GM10266 (cell line): ENCODE data around the gene FKBP1B.
A peak's percentile ranks its signal among the peaks of the same experiment; 100 is the strongest.
"Not testable (repeated sequence)": the region's sequence is repeated elsewhere in the genome, so short reads cannot be mapped to it uniquely, and the experiment has no call there.

Experiments
- DNase-seq: peaks from one replicate; pipeline ENCODE4 v3.0.0; 2012; ENCODE audit errors: extremely low spot score
- TF ChIP-seq, protein P1 (sequence below): IDR thresholded peaks from 2 replicates; pipeline ENCODE4 v1.5.1; 2012; ENCODE audit warnings: mild to moderate bottlenecking, low read depth; ENCODE audit not compliant: control insufficient read depth, insufficient read depth; ENCODE audit errors: missing control alignments

Gene FKBP1B

DNA sequence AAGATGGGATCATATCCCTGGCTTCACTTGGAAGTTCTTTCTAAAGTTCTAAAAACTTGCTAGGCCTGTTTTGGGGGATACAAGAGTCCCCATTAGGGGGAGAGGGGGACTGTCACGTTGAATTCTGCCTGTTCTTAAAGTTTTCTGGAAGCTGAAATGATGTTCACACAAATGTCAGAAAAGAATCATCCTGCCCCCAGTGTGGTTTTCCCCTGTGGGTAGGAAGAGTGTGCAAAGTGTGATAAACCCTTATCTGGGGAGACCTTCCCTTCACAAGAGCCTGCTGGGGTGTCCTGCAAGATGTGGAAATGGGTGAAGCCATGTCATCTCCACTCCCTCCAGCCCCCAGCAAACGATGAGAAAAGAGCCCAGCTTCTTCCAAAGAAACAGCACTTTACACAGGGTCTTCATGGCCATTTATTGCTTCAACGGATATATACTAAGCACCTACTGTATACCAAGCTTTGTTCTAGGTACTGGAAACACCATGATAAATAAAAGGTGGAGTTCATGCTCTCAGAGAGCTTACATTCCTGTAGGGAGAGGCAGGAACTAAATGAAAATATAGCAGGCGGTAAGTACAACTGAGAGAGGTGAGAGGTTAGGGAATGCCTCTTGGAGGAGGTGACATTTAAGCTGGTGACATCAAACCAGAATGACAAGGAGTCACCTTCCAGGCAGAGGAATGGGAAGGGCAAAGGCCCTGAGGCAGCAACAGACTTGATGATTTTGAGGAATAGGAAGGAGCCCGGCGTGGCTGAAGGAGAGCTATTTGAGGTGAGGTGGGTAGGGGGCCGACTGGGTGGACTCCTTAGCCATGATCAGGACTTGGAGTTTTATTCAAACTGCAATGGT lies 38.1 kb upstream of the FKBP1B start:
- DNase-seq: peak; percentile 35
- TF ChIP-seq, protein P1, sequence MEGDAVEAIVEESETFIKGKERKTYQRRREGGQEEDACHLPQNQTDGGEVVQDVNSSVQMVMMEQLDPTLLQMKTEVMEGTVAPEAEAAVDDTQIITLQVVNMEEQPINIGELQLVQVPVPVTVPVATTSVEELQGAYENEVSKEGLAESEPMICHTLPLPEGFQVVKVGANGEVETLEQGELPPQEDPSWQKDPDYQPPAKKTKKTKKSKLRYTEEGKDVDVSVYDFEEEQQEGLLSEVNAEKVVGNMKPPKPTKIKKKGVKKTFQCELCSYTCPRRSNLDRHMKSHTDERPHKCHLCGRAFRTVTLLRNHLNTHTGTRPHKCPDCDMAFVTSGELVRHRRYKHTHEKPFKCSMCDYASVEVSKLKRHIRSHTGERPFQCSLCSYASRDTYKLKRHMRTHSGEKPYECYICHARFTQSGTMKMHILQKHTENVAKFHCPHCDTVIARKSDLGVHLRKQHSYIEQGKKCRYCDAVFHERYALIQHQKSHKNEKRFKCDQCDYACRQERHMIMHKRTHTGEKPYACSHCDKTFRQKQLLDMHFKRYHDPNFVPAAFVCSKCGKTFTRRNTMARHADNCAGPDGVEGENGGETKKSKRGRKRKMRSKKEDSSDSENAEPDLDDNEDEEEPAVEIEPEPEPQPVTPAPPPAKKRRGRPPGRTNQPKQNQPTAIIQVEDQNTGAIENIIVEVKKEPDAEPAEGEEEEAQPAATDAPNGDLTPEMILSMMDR: no peak

DNA sequence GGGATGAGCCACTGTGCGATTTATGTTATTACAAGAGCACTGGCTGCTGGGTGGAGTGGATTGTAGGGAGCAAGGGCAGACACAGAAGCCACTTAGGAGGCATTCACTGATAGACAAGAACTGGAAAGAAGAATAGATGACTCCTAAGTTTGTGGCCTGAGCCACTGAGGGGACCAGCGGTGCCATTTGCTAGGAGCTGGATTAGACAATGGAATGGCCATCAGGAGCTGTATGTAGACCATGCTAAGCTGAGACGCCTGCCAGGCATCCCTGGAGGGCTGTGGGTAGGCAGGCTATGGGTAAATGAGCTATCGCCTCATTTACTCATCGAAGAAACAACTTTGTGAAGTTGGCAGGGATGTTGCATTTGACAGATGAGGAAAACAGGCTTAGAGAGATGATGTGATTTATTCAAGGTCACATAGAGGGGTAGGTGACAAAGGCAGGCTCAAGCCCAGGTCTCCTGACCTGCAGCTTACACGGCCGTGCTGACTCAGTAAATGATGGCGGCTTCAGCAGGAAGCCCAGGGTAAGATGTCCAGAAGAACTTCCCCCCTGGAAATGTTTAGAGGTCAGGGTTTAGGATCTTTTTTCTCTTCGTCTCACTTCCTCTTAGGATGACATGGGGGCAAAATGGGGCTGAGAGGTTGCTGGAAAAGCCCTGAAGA lies 36.9 kb upstream of the FKBP1B start:
- no peak for DNase-seq
- TF ChIP-seq, protein P1: no peak

DNA sequence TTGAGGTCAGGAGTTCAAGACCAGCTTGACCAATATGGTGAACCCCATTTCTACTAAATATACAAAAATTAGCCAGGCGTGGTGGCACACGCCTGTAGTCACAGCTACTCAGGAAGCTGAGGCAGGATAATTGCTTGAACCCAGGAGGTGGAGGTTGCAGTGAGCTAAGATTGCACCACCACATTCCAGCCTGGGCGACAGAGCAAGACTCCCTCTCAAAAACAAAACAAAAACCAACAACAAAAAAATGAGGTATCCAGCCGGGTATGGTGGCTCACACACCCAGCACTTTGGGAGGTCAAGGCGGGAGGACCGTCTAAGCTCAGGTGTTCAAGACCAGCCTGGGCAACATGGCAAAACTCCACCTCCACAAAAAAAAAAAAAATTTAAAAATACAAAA lies 34.6 kb upstream of the FKBP1B start:
- not testable (repeated sequence) for DNase-seq

DNA sequence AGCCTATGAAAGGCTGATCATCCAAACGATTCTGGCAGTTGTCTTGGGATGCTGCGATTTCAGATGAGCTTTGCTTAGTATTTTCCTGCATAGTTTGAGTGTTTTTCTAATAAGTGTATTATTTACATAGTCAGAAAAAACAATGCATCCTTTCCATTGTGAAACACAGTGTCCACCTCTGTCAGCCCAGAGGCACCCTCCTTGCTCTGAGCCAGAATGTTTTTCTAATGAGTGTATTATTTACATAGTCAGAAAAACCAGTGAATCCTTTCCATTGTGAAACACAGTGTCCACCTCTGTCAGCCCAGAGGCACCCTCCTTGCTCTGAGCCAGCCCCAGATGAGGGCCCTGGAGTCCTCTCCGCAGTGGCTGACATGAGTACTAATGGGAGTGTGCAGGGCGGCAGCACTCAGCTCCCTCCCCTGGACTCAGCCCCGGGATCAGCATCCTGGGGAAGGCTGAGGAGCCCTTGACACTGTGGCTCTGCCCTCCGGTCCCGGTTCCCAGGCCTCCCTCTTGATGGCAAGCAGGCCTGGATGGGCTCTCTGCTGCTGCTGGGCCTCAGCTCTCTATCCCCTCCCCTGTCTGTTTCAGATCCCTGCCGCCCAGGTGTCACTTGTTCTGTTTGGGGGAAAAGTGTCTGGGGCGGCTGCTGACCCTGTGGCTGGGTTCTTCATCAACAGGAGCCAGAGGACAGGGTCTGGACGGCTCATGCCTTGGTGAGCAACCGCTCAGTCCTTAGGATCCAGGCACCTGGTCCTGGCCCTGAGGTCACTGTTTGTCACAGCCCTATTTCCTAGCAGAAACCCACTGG lies 33.8 kb upstream of the FKBP1B start:
- TF ChIP-seq, protein P1: no peak
- DNase-seq: no peak

DNA sequence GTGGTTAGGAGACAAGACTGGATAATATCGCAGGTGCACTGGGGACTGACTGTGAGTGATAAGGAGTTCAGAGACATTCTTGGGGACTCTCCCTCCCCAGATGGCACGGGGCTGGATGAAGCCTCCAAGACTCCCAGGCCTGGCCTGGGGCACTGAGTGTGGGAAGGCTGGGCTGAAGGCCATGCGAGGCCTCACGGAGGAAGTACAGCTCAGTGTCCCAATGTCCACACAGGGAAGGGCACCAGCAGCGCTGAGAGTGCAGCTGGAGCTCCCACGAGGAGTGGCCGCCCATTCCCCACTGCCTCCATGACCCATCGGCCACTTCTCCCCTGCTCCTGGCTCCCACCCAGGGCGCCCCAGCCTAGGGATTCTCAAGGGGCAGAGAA lies 33.2 kb upstream of the FKBP1B start:
- TF ChIP-seq, protein P1: no peak
- DNase-seq: no peak

DNA sequence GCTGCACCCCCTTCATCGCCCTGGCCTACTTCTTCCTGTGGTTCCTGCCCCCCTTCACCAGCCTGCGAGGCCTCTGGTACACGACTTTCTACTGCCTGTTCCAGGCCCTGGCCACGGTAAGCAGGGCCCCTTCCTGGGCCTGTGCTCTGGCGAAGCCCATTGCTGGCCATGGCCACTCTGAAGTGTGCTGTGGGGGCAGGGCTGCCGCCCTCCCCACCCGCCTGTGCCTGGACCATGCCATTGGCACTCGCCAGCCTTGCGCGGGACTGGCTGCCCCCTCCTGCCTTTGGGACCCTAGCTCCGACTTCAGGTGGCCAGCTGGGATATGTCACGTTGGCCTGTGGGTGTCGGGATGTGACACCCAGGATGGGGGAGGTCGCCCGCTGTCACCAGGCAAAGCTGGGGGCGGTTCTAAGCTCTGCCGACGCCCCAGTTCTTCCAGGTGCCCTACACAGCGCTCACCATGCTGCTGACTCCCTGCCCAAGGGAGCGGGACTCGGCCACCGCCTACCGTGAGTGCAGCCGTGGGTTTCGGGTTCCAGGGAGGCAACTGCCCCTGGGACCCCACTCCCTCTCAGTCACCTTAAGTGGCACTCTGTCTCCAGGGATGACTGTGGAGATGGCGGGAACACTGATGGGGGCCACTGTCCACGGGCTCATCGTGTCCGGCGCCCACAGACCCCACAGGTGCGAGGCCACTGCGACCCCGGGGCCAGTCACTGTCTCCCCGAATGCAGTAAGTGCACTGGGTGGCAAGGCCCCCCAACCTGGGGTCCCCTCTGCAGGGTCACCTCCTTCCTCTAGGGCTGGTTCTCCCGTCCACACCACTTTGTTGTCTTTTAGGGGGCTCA lies 32.5 kb upstream of the FKBP1B start:
- TF ChIP-seq, protein P1: no peak
- no peak for DNase-seq

DNA sequence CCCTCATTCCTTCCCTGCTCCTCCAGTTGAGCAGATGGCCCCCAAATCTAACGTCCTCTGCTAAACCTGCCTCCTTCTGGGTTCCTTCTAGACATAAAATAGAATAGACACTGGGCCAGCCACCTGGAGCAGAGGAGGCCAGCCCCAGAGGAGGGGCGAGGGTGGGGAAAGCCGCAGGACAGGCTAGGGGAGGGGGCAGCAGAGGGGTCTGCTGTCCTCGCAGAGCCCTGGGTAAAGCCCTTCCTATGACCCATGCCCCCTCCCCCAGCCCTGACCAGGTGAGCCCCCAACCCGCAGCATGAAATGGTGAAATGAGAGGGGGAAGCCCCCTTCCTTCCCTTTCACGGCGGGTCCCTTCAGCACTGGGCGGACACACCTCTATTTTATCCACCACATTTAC lies 31.8 kb upstream of the FKBP1B start:
- TF ChIP-seq, protein P1: no peak

More for the DNA sequence above, 31.8 kb upstream of the FKBP1B start:
- DNase-seq: no peak
